HL-60 (cell line): ENCODE data around the gene SLC25A21.

Experiments used
- REST ChIP-seq: IDR thresholded peaks from 2 replicates; pipeline ENCODE4 v1.6.1; 2012; ENCODE audit warnings: low read depth; ENCODE audit not compliant: insufficient replicate concordance
- TF ChIP-seq, protein P1 (sequence below): IDR thresholded peaks from one replicate; pipeline ENCODE4 v1.5.1; 2011; ENCODE audit warnings: low read length, control low read depth, inconsistent platforms; ENCODE audit not compliant: insufficient read depth

DNA sequence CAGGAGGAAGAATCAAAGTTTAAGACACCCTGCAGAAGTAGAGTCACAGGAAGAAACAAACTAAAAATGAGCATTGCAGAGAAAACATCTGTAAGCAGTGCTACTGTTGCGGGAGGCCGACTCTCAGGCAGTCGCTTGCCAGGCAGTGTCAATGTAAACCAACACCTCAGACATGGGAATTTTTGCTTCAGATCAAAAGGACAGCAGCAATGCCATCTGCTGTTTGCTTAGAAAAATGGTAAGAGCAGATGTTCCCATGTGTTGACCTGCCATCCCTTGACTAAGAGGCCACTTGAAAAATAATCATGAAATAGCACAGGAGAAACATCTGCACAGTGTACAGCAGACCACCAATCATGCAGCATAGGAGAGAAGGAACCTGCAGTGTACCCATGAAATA, 196.6 kb downstream of the SLC25A21 start:
- no peak for TF ChIP-seq REST
- TF ChIP-seq, protein P1, sequence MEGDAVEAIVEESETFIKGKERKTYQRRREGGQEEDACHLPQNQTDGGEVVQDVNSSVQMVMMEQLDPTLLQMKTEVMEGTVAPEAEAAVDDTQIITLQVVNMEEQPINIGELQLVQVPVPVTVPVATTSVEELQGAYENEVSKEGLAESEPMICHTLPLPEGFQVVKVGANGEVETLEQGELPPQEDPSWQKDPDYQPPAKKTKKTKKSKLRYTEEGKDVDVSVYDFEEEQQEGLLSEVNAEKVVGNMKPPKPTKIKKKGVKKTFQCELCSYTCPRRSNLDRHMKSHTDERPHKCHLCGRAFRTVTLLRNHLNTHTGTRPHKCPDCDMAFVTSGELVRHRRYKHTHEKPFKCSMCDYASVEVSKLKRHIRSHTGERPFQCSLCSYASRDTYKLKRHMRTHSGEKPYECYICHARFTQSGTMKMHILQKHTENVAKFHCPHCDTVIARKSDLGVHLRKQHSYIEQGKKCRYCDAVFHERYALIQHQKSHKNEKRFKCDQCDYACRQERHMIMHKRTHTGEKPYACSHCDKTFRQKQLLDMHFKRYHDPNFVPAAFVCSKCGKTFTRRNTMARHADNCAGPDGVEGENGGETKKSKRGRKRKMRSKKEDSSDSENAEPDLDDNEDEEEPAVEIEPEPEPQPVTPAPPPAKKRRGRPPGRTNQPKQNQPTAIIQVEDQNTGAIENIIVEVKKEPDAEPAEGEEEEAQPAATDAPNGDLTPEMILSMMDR = no peak
